Effector memory CD4-positive, alpha-beta T cell (primary cell): ENCODE data around the gene MAML3.

Experiments used
- DNase-seq, 3 donors: peaks; one replicate each; pipeline ENCODE4 v3.0.0-alpha.2; 2020
- H3K27ac ChIP-seq: 2 replicates; pipeline ENCODE4 v1.7.0; 2013; ENCODE audit warnings: mild to moderate bottlenecking, low read length, moderate library complexity; ENCODE audit not compliant: insufficient read depth, poor library complexity, severe bottlenecking
- H3K27me3 ChIP-seq: replicated peaks from 2 replicates; pipeline ENCODE4 v1.7.0; 2013; ENCODE audit warnings: mild to moderate bottlenecking, low read length; ENCODE audit not compliant: insufficient read depth, control insufficient read depth, poor library complexity, severe bottlenecking
- H3K36me3 ChIP-seq: 2 replicates; pipeline ENCODE4 v1.7.0; 2013; ENCODE audit warnings: mild to moderate bottlenecking, low read length, moderate library complexity; ENCODE audit not compliant: control insufficient read depth, insufficient read depth
- H3K4me1 ChIP-seq: 2 replicates; pipeline ENCODE4 v1.7.0; 2013; ENCODE audit warnings: low read length, mild to moderate bottlenecking; ENCODE audit not compliant: control insufficient read depth, insufficient read depth, poor library complexity, severe bottlenecking
- H3K4me3 ChIP-seq: 2 replicates; pipeline ENCODE4 v1.7.0; 2013; ENCODE audit warnings: low read length, low read depth, mild to moderate bottlenecking; ENCODE audit not compliant: insufficient read depth, poor library complexity, severe bottlenecking
- H3K9me3 ChIP-seq: 2 replicates; pipeline ENCODE4 v1.7.0; 2013; ENCODE audit warnings: mild to moderate bottlenecking, low read length, moderate library complexity; ENCODE audit not compliant: control insufficient read depth

Gene MAML3

DNA sequence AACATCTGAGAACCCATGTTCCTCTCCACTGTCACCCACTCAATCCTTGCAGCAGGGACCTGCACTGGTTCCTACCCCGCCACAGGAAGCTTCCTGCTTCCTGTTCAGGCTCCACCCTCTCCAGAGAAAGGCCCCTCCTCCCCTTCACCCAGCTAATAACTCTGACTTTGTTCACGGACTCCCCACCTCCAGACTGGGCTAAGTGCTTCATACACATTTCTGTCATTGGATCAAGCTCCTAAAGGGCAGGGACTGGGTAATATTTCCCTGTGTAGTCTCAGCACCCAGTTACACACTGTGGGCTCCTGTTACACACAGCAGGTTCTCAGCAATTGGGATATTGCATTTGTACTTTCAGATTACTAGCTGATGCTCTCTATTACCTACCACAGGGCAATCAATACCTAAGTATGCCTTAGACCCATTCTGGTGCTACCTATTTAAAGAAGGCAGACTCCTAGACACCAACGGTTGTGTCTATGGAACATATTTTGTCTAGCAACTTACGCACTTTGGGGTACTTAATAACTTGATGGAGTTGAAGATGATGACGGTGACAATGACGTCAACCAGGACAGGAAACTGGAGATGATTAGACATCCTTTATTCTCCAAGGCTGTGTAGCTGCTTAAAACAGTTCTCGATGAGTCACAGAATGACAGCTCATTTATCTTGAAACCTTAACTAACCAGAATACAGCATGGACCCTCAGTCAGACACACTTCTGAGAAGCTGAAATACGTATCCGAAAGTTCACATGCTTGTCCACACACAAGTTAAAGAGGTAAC lies 58.1 kb downstream of the MAML3 start:
- Histone ChIP-seq H3K4me3 (peak overlapping the region; percentile 33), H3K9me3 (no peaks in the 10 kb centered on the region), H3K4me1 (peaks cover 26% of the 10 kb centered on the region), H3K27ac (peak overlapping the region; percentile 76), H3K36me3 (no peaks in the 10 kb centered on the region), H3K27me3 (no peaks in the 10 kb centered on the region)
- peak in 2 of 3 donors; percentile 31 for DNase-seq

DNA sequence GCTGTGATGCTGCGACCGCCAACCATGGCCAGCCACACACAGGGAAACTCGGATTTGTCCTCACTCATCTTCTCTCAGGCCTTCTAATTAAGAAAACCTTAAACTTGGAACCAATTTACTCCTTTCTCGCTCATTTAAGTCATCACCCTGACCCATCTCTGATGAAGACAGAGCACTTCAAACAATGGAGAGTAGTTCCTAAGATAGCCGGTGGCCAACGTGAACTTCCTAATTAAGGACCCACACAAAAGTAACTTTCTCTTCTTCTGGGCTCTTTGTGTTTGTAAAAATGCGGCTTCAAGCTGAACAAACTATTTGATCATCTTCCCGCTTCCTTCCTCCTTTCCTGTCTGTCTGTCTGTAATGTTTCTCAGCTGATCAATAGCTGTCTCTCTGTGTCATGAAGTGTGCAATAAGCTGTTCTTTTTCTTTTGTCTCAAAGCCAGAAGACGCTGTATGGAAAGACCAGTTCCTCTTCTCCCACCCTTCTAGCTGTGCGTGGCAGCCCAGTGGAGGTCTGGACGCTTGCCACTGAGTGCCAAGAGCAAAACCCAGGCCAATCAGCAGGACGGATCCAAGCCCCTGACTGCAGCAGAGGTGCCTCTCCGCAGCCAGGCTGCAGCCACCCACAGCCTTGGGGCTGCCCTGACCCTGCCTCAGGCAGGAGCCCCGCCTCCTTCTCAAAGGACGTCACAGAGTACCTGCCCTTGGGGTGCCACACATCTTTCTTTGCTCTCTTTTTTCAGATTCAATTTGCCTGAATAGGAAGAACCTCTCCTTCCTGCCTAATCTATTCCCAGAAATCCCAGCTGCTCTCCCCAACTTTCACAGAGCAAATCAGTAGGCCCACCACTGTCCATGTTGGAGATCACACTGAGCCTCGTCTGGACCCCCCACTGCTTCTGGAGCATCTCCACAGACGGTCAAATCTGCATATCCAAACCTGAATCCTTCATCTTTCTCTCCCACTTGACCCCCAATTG lies 59.3 kb downstream of the MAML3 start:
- no peaks in the 10 kb centered on the region for H3K36me3 ChIP-seq
- H3K4me3 ChIP-seq, result peak overlapping the region; percentile 33
- no peaks in the 10 kb centered on the region for H3K27me3 ChIP-seq
- DNase-seq, result peak in 2 of 3 donors; percentile 20 to 37
- peak overlapping the region; percentile 76 for H3K27ac ChIP-seq
- H3K9me3 ChIP-seq, result no peaks in the 10 kb centered on the region
- H3K4me1 ChIP-seq, result peaks cover 17% of the 10 kb centered on the region

DNA sequence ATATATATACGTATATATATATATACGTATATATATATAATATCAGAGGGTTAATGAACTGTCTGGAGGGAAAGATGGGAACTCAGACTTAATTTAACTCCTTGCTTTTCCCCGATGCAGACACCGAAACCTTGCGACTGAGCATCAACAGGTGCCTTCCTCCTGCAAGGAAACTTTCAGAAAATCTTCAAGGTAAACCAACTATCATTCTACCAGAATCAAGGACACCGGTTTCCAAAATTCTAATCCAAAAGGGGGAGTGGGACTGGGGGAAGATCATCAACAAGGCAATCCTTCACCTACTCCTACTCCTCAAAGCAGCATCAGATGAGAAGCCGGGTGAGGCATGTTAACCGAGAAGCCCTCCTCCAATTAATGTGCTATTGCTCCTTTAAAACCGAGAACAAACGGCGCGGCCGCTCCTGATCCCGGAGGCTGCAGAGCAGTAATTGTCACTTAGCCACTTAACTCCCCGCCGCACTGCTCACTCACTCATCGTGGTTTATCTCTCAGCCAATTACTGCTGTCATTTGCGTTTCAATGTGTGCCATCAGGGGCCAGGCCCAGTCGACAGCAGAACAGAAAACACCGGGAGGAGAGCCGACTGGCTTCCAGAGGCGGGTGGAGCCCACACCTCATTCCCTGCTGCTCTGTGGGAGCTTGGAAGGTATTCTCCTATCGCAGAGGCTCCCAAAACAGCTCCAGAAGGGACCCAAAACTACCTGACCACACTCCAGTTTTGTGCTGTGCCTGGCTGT lies 61.7 kb downstream of the MAML3 start:
- Histone ChIP-seq H3K4me3 (no peak overlapping the region), H3K27me3 (no peaks in the 10 kb centered on the region), H3K9me3 (no peaks in the 10 kb centered on the region), H3K27ac (no peak overlapping the region), H3K4me1 (peaks cover 17% of the 10 kb centered on the region), H3K36me3 (no peaks in the 10 kb centered on the region)
- no peak for DNase-seq

DNA sequence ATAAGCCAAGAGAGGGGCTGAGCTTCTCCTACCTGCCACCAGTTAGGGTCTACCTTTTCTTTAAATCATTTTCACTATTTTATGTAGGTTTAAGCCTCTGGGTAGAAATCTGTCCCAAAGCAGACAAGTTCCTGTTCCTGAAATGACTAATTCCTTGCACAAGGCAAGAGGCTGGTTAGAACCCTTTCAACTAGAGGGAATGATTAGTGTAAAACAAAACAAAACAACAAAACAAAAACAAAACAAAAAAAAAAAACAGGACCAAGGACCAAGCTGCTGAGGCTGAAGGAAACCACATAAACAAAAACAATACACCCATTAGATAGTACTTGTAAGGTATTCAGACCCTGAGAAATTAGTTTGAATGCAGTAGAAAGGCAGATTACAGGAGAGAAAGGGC lies 62.7 kb downstream of the MAML3 start:
- DNase-seq, result no peak
- Histone ChIP-seq H3K36me3 (no peaks in the 10 kb centered on the region), H3K27me3 (no peaks in the 10 kb centered on the region), H3K27ac (no peak overlapping the region), H3K4me3 (no peak overlapping the region), H3K4me1 (peaks cover 14% of the 10 kb centered on the region), H3K9me3 (no peaks in the 10 kb centered on the region)

DNA sequence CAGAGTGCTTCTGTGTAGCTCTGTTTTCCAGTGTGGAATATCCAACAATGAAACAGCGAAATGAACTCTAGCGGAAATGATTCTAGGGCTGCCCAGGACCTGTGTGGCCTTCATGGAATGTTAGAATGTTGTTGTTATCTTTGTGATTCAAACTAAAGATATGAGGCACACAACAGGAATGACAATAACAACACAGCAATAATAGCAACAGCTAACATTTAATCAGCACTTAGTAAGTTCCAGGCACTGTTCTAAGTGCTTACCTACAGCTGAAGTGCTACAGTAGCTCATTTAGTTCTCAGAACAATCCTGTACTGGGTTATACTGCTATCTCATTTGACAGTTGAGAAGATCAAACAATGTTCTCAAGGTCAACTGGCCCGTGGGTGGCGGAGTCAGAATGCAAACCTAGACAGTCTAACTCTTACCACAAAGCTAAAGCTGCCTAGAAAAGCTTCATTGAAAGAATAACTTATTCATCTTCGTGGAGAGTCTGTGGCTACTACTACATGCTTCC lies 63.7 kb downstream of the MAML3 start:
- DNase-seq, result no peak
- H3K27ac ChIP-seq, result no peak overlapping the region
- H3K27me3 ChIP-seq, result no peaks in the 10 kb centered on the region
- H3K4me1 ChIP-seq, result peaks cover 7% of the 10 kb centered on the region
- H3K36me3 ChIP-seq, result no peaks in the 10 kb centered on the region
- H3K4me3 ChIP-seq, result no peak overlapping the region
- H3K9me3 ChIP-seq, result no peaks in the 10 kb centered on the region

DNA sequence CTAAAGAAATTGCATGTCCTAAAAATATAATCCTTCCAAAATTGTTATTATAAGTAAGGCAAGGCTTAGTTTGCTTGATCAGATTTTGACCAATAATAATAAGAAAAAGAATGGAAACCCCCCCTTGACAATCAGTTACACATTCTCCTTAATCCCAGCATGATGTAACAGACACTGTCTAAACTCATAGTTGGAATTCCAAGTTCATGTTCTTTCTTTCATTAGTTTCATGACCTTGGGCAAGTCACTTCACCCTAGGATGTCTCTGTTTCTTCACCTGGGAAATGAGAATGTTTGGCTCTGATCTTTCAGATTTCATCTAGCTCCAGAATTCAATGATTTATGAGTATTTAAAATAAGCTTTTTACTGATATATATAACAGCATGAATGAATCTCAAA lies 64.8 kb downstream of the MAML3 start:
- DNase-seq, result no peak
- no peak overlapping the region for H3K4me3 ChIP-seq

DNA sequence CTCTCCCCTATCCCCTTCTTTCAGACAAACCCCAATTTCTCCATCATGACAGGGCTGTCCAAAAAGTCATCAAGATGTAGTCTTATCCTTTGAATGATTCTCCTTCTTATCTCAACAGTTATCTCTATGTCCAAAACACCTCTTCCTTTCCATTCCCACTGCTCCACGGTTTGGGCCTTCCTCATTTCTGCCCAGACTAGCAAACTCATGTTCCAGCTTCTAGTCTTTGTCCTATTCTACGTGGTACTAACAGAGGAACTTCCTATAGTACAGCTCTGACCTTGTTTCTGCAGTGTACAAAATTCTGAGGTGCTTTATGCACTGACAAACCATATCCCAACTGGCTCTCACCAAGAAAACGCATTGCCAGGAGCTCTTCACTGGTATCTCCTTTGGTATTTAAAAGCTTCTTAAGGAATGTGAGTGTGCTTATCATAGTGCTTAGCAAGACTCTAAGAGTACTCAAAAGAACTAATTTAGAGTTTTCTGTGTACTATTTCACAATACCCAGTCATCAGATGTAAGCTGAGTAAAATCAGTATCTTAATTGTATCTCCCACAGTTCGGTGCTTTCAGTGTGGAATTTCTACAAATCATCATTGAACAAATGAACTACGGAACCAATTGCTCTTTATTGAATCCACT lies 65.5 kb downstream of the MAML3 start:
- DNase-seq, result no peak
- H3K27me3 ChIP-seq, result no peaks in the 10 kb centered on the region
- no peaks in the 10 kb centered on the region for H3K4me1 ChIP-seq
- no peaks in the 10 kb centered on the region for H3K36me3 ChIP-seq
- no peak overlapping the region for H3K27ac ChIP-seq
- H3K4me3 ChIP-seq, result no peak overlapping the region
- no peaks in the 10 kb centered on the region for H3K9me3 ChIP-seq

More for the DNA sequence above, 64.8 kb downstream of the MAML3 start:
- Histone ChIP-seq H3K4me1 (no peaks in the 10 kb centered on the region), H3K27me3 (no peaks in the 10 kb centered on the region), H3K36me3 (no peaks in the 10 kb centered on the region), H3K9me3 (no peaks in the 10 kb centered on the region), H3K27ac (no peak overlapping the region)

DNA sequence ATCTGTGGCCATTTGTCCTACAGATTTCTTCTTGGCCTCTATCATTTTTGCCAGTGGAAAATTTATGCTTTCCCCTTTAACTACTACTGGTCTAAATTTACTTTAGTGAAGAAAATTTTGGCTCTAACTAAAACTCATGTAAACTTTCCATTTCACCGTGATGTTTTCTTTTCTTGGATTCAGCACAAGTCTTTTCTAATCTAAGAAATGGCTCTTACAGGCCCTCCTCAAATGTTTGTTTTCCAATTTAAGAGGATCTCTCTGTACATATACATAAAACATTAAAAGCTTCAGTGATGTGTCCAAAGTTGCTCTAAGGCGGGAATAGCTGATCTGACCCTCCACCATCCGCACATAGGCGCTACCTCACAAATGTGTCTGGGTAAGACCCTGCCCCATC lies 68.1 kb downstream of the MAML3 start:
- H3K27me3 ChIP-seq, result no peaks in the 10 kb centered on the region
- H3K36me3 ChIP-seq, result no peaks in the 10 kb centered on the region
- no peaks in the 10 kb centered on the region for H3K4me1 ChIP-seq
- H3K27ac ChIP-seq, result no peak overlapping the region
- H3K9me3 ChIP-seq, result no peaks in the 10 kb centered on the region
- no peak overlapping the region for H3K4me3 ChIP-seq
- no peak for DNase-seq

DNA sequence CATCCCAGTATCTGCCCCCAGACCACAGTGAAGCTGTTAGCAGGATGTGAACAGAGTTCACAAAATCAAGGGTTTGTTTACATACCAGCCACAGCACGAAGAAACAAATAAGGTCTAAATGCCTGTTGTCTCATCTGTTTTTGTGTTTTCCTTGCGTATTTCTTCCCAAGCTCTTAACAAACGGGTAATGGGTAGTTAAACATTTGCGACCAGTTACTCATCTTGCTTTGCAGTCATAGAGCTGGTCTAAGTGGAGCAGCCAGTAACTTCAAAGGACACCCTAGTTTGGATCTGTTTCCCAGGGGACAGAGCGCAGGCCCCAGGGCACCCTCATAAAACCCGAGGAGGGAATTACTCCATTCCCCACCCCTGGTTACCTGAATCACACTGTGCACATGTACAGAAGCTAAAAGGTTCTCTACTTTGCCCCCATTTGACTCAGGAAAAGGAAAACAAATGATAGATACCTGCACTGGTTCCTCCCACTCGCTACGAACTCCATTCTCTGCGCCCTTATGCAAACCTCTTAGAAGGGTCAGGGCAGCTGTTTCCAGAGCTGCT lies 68.8 kb downstream of the MAML3 start:
- no peak for DNase-seq
- Histone ChIP-seq H3K4me3 (no peak overlapping the region), H3K4me1 (no peaks in the 10 kb centered on the region), H3K9me3 (no peaks in the 10 kb centered on the region), H3K36me3 (no peaks in the 10 kb centered on the region), H3K27me3 (no peaks in the 10 kb centered on the region), H3K27ac (no peak overlapping the region)
